PFSK-1 (cell line): Measurements from ENCODE around the gene TAF4.

ENCODE experiments used
- POLR2AphosphoS5 ChIP-seq: IDR thresholded peaks from 2 replicates; pipeline ENCODE4 v1.6.1; 2012; ENCODE audit warnings: low read depth, mild to moderate bottlenecking, control low read depth, low read length, moderate library complexity
- TF ChIP-seq, protein P1 (sequence below), 2 experiments: IDR thresholded peaks; 2 replicates each; pipeline versions ENCODE4 v1.6.1 to v1.8.0; 2011 to 2012; ENCODE audit warnings: low read depth in 2 of 2, low read length in 2 of 2, control low read depth in 1 of 2, inconsistent platforms in 1 of 2, mild to moderate bottlenecking in 1 of 2, moderate library complexity in 1 of 2; ENCODE audit not compliant: insufficient read depth in 1 of 2

DNA sequence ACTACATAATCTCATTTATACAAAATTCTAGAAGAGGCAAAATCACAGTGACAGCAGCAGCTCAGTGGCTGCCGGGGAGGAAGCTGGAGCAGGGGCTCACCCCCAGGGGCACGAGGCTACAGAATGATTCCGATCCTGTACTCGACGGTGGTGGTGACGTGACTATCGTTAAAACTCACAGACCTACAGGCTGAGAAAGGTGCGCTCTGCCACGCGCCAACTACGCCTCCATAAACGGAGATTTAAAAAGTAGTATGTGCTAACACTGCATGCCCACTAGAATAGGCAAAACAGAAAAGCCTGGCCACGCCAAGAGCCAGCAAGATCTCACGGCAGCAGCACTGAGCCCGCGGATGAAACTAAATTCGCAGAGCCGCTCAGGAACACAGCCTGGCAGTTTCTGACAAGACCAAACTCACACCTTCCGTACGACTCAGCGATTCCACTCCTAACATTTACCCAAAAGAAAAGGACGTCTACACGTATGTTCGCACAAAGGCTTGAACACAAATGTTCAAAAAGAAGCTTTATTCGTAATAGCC, 25.2 kb downstream of the TAF4 start:
- no peak for TF ChIP-seq POLR2AphosphoS5
- TF ChIP-seq, protein P1, sequence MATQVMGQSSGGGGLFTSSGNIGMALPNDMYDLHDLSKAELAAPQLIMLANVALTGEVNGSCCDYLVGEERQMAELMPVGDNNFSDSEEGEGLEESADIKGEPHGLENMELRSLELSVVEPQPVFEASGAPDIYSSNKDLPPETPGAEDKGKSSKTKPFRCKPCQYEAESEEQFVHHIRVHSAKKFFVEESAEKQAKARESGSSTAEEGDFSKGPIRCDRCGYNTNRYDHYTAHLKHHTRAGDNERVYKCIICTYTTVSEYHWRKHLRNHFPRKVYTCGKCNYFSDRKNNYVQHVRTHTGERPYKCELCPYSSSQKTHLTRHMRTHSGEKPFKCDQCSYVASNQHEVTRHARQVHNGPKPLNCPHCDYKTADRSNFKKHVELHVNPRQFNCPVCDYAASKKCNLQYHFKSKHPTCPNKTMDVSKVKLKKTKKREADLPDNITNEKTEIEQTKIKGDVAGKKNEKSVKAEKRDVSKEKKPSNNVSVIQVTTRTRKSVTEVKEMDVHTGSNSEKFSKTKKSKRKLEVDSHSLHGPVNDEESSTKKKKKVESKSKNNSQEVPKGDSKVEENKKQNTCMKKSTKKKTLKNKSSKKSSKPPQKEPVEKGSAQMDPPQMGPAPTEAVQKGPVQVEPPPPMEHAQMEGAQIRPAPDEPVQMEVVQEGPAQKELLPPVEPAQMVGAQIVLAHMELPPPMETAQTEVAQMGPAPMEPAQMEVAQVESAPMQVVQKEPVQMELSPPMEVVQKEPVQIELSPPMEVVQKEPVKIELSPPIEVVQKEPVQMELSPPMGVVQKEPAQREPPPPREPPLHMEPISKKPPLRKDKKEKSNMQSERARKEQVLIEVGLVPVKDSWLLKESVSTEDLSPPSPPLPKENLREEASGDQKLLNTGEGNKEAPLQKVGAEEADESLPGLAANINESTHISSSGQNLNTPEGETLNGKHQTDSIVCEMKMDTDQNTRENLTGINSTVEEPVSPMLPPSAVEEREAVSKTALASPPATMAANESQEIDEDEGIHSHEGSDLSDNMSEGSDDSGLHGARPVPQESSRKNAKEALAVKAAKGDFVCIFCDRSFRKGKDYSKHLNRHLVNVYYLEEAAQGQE (IDR thresholded peaks at IDR 0.05; ENCODE audit: insufficient read depth in 1 of 2, low read depth in 2 of 2, low read length in 2 of 2) = no peak
